Measurements from ENCODE around the gene PLCXD1. TPM values are rescaled to one million over a fixed set of nuclear protein-coding genes. Genes with fewer than 3 reads are reported as not detected.
"Not testable (repeated sequence)": the region's sequence is repeated elsewhere in the genome, so short reads cannot be mapped to it uniquely, and the experiment has no call there.

Gene PLCXD1
- total and polyA plus RNA-seq, 7 donors: 2.5 to 29.8 (median 5.1) TPM

DNA sequence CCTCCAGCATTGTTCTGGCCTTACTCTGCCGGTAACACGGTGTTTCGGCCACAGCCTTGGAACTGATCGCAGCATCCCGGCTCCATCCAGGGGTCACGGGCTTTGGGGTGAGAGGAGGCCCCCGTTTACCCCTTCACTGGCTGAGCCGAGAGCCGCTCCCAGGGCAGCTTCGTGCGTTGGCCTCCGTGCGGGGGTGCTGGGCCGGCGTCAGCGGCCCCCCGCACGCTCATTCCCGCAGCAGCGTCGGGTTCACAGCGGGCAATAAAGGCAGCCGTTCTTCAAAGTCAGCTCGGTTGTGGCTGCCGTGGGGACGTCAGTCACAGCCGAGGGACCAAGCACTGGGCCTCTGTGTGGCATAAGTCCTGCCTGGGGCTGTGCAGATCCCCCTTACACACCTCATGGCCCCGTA is 25.3 kb upstream of the PLCXD1 start:
- DNase-seq: no peak
- intact Hi-C loops (cut with DNase I): no loop called here

GRCh38 chrX:257054-257453 is 24.1 kb upstream of the PLCXD1 start:
- H3K36me3 ChIP-seq; H3K27ac ChIP-seq; H3K4me1 ChIP-seq; H3K4me3 ChIP-seq; H3K27me3 ChIP-seq; H3K9me3 ChIP-seq; DNase-seq; intact Hi-C loops (cut with DNase I): not testable (repeated sequence)
- WGBS, 2 donors: 29 to 81% methylated on average over 14 of the region's 14 CpGs

More for the DNA sequence above, 25.3 kb upstream of the PLCXD1 start:
- Histone ChIP-seq H3K27me3 (no peaks in the 10 kb centered on the region), H3K4me3 (no peak overlapping the region), H3K27ac (no peak overlapping the region), H3K36me3 (no peaks in the 10 kb centered on the region), H3K4me1 (no peaks in the 10 kb centered on the region), H3K9me3 (no peaks in the 10 kb centered on the region)
- 87 to 89% methylated on average over 28 of the region's 28 CpGs for WGBS, 2 donors
- TF ChIP-seq POLR2AphosphoS5 (IDR thresholded peaks at IDR 0.05) (no peak), EP300 (IDR thresholded peaks at IDR 0.05) (no peak), CTCF (IDR thresholded peaks at IDR 0.05) (no peak), POLR2A (IDR thresholded peaks at IDR 0.05) (no peak)

DNA sequence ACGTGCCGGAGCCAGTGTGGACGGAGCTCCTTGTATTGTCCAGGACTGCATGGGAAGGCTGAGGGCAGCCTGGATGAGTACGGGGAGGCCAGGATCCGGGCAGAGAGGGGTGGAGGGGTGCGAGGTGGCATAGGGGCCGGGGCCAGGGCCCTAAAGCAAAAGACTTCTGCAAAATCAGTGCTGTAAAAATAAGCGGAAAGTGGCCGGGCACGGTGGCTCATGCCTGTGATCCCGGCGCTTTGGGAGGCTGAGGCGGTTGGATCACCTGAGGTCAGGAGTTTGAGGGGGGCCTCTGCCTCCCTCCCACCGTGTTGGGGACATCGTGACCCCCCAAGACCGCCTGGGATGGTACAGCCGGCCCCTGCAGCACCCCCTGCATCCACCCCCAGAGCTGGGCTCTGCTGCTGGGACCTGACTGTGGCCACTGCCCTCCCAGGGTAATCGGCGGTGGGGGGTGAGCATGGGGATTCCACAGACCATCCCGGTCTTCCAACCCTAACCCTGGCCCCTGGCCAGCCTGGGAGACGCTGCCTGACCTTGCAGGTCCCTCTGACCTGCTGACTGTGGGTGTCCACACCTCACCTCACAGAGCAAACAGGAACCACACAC is 23.4 kb upstream of the PLCXD1 start:
- intact Hi-C loops (cut with DNase I): no loop called here
- H3K4me1 ChIP-seq: no peaks in the 10 kb centered on the region
- H3K9me3 ChIP-seq: no peaks in the 10 kb centered on the region
- 77 to 82% methylated on average over 21 of the region's 21 CpGs for WGBS, 2 donors
- TF ChIP-seq CTCF (IDR thresholded peaks at IDR 0.05) (no peak), POLR2A (IDR thresholded peaks at IDR 0.05) (no peak), EP300 (IDR thresholded peaks at IDR 0.05) (no peak), POLR2AphosphoS5 (IDR thresholded peaks at IDR 0.05) (no peak)
- no peaks in the 10 kb centered on the region for H3K36me3 ChIP-seq
- peak; percentile 54 for DNase-seq
- no peak overlapping the region for H3K4me3 ChIP-seq
- no peaks in the 10 kb centered on the region for H3K27me3 ChIP-seq
- no peak overlapping the region for H3K27ac ChIP-seq

DNA sequence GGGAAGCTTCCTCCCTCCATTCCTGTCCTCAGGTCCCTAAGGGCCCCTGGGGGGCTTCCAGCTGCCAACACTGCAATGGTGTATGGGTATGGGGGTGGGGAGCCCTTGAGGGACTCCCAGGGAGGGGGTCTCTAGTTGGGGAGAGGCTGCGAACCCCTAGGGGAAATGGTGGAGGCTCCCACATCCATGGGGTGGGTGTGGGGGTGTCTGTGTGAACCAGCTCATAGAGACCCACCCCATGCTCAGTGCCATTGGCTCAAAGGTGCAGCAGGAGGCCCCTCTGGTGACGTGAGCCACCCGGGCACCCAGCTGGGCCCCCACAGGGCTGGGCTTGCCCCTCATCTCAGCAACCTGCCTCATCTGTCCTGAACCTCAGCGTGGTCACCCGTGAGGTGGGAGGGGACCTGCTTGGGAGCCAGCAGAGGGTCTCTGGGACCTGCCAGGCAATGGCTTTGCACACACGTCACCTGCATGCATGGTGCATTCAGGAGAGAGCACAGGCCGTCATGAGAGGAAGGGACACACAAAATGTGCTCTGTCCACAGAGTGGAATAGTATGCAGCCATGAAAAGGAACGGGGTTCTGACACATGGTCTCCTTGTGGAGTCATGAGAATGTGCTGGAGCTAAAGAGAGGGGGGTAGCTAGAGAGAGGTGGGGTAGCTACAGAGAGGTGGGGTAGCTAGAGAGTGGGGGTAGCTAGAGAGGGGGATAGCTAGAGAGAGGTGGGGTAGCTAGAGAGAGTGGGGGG is 22.7 kb upstream of the PLCXD1 start:
- 80 to 84% methylated on average over 8 of the region's 8 CpGs for WGBS, 2 donors
- peak; percentile 60 for DNase-seq

More for the DNA sequence above, 22.7 kb upstream of the PLCXD1 start:
- intact Hi-C loops (cut with DNase I): no loop called here
- Histone ChIP-seq H3K4me1 (no peaks in the 10 kb centered on the region), H3K4me3 (no peak overlapping the region), H3K27me3 (no peaks in the 10 kb centered on the region), H3K9me3 (no peaks in the 10 kb centered on the region), H3K27ac (no peak overlapping the region), H3K36me3 (no peaks in the 10 kb centered on the region)
- no peak for TF ChIP-seq POLR2A (IDR thresholded peaks at IDR 0.05)
- no peak for TF ChIP-seq POLR2AphosphoS5 (IDR thresholded peaks at IDR 0.05)
- TF ChIP-seq CTCF (IDR thresholded peaks at IDR 0.05): no peak
- TF ChIP-seq EP300 (IDR thresholded peaks at IDR 0.05): no peak
